ENCODE measurements around the gene CEP97. TPM values are rescaled to one million over a fixed set of nuclear protein-coding genes. Genes with fewer than 3 reads are reported as not detected.

Gene CEP97
- total RNA-seq, 2 donors from 2014 or later = 4.7 to 20.1 TPM

- Histone ChIP-seq H3K36me3 (no peaks in the 10 kb centered on the region), H3K9me3 (no peaks in the 10 kb centered on the region), H3K27ac (no peak overlapping the region), H3K4me1 (ENCODE audit: control insufficient read depth in 1 of 2, low read depth in 2 of 2) (no peaks in the 10 kb centered on the region), H3K27me3 (replicated peaks; ENCODE audit: insufficient read depth) (peaks cover 3% of the 10 kb centered on the region), H3K4me3 (no peak overlapping the region)
- no peak for TF ChIP-seq CTCF (IDR thresholded peaks at IDR 0.05)
- ATAC-seq (ENCODE audit: insufficient number of reproducible peaks, low FRiP score, low read depth) = no peak
- no peak for DNase-seq (ENCODE audit: low spot score)
These were observed 15.3 kb upstream of the CEP97 start for GRCh38 chr3:101709126-101709525.

GRCh38 chr3:101718455-101718854 is 6.0 kb upstream of the CEP97 start:
- Histone ChIP-seq H3K27ac (no peak overlapping the region), H3K9me3 (no peaks in the 10 kb centered on the region), H3K36me3 (no peaks in the 10 kb centered on the region), H3K27me3 (replicated peaks; ENCODE audit: insufficient read depth) (no peaks in the 10 kb centered on the region), H3K4me3 (no peak overlapping the region), H3K4me1 (ENCODE audit: control insufficient read depth in 1 of 2, low read depth in 2 of 2) (no peaks in the 10 kb centered on the region)
- ATAC-seq (ENCODE audit: insufficient number of reproducible peaks, low FRiP score, low read depth) (no peak), DNase-seq (ENCODE audit: low spot score) (no peak)
- no peak for TF ChIP-seq CTCF (IDR thresholded peaks at IDR 0.05)

GRCh38 chr3:101719604-101720185 is 4.7 kb upstream of the CEP97 start:
- Histone ChIP-seq H3K4me3 (no peak overlapping the region), H3K4me1 (ENCODE audit: control insufficient read depth in 1 of 2, low read depth in 2 of 2) (peaks cover 2 to 4% of the 10 kb centered on the region in 2 donors), H3K27ac (no peak overlapping the region), H3K27me3 (replicated peaks; ENCODE audit: insufficient read depth) (no peaks in the 10 kb centered on the region), H3K9me3 (no peaks in the 10 kb centered on the region), H3K36me3 (no peaks in the 10 kb centered on the region)
- DNase-seq (ENCODE audit: low spot score) (no peak), ATAC-seq (ENCODE audit: insufficient number of reproducible peaks, low FRiP score, low read depth) (no peak)
- no peak for TF ChIP-seq CTCF (IDR thresholded peaks at IDR 0.05)

- no peaks in the 10 kb centered on the region for H3K9me3 ChIP-seq
- no peak for DNase-seq (ENCODE audit: low spot score)
- no peak for ATAC-seq (ENCODE audit: insufficient number of reproducible peaks, low FRiP score, low read depth)
- H3K4me1 ChIP-seq (ENCODE audit: control insufficient read depth in 1 of 2, low read depth in 2 of 2) = peaks cover 2 to 12% of the 10 kb centered on the region in 2 donors
- TF ChIP-seq CTCF (IDR thresholded peaks at IDR 0.05) = no peak
- H3K36me3 ChIP-seq = no peaks in the 10 kb centered on the region
- H3K27ac ChIP-seq = peak overlapping the region in 1 of 2 donors; percentile 7
- no peaks in the 10 kb centered on the region for H3K27me3 ChIP-seq (replicated peaks; ENCODE audit: insufficient read depth)
- no peak overlapping the region for H3K4me3 ChIP-seq
These were observed 3.3 kb upstream of the CEP97 start for GRCh38 chr3:101720851-101721840.

- no peak for TF ChIP-seq CTCF (IDR thresholded peaks at IDR 0.05)
- DNase-seq (ENCODE audit: low spot score) (no peak), ATAC-seq (ENCODE audit: insufficient number of reproducible peaks, low FRiP score, low read depth) (no peak)
- Histone ChIP-seq H3K27me3 (replicated peaks; ENCODE audit: insufficient read depth) (no peaks in the 10 kb centered on the region), H3K9me3 (no peaks in the 10 kb centered on the region), H3K4me3 (no peak overlapping the region), H3K4me1 (ENCODE audit: control insufficient read depth in 1 of 2, low read depth in 2 of 2) (peaks cover 2 to 15% of the 10 kb centered on the region in 2 donors), H3K36me3 (no peaks in the 10 kb centered on the region), H3K27ac (no peak overlapping the region)
These were observed 1.8 kb upstream of the CEP97 start for GRCh38 chr3:101722394-101723173.

Data from thoracic aorta (tissue), 2 donors.